ENCODE measurements around the gene PNPLA7.
A peak's percentile ranks its signal among the peaks of the same experiment; 100 is the strongest.

Gene PNPLA7

GRCh38 chr9:137434498-137435380 lies 115.5 kb downstream of the PNPLA7 start:
- no peak for DNase-seq (ENCODE audit: low spot score)

- DNase-seq (ENCODE audit: low spot score): no peak
Measured at GRCh38 chr9:137433916-137434431, 116.2 kb downstream of the PNPLA7 start.

- no peak for DNase-seq (ENCODE audit: low spot score)
Measured at GRCh38 chr9:137433349-137433915, 116.8 kb downstream of the PNPLA7 start.

DNA sequence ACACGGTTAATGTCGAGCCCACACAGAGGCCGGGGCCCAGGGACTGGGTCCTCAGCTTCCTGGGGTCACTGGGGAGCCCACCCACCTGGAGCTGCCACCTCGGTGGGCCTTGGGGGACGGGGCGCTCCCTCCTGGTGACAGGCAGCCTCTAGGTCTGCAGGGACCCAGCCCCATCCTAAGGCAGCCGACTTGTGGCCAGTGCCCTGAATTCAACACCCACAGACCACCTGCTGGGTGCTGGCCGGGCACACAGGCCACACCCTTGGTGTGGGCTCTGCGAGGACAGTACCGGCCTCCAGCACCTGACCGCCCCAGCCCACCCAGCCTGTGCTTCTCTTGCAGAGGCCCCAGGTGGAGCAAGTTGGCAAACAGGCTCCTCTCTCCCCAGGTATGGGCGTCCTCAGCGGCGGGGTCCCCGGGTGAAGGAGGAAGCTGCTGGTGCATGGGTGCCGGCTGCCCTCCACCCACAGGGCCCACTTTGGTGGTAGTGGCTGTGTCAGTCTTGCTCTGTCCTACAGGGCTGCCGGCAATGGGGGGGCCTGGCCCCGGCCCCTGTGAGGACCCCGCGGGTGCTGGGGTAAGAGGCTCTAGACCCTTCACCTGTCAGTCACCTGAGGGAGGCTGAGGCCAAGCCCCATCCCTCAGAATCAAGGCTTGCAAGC lies 117.4 kb downstream of the PNPLA7 start:
- no peak for DNase-seq (ENCODE audit: low spot score)

DNA sequence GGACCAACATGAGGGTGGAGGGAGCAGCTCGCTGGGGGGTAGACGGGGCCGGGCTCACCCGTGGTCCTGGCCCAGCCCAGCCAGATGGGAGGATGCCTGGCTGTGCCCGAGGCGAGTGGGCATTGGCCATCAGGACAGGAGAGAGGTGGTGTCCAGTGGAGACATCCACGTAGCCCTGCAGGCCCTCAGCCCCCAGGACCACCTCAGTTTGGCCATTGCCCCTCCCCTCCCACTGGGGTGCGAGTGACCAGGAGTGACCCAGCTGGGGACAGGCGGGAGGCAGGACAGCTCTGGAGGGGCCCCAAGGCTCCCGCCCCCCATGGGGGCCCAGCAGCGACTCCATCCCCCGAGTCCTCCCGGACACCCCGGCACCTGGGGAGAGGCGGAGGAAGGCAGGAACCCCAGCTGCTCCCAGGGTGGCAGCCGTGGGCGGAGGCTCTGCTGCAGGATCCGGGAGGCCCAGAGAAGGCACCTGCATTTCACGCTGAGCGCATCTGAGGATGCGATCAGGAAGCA lies 118.7 kb downstream of the PNPLA7 start:
- DNase-seq (ENCODE audit: low spot score): no peak

GRCh38 chr9:137430723-137431415 lies 119.3 kb downstream of the PNPLA7 start:
- no peak for DNase-seq (ENCODE audit: low spot score)

DNA sequence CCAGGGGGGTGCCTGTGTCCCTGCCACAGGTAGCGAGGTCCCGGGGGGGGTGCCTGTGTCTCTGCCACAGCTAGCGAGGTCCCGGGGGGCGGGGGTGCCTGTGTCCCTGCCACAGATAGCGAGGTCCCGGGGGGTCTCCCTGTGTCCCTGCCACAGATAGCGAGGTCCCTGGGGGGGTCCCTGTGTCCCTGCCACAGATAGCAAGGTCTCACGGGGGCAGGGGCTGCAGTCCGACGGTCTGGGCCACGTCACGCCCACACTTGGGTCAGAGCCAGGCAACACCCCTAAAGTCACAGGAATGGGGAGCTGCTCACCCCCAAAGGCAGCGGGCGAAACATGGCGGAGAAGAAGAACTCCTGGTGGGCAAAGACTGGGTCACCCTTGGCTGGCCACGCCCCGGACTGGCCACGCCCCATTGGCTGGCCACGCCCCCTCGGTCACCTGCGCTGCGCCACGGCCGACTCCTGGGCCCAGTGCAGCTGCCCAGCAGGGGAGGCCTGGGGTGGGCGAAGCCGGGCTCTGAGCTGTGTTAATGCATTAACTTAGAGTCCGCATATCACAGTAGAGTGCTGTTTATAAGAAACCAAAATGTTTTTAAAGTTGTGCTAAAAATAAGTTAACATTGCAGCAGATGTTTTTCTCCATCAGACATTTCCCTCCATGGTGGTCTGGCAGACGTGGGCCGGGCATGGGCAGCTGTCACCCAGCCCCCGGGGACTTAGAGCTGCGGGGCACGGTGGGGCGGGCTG lies 120.1 kb downstream of the PNPLA7 start:
- peak; percentile 77 for DNase-seq (ENCODE audit: low spot score)

- peak; percentile 51 for DNase-seq (ENCODE audit: low spot score)
Measured at GRCh38 chr9:137429546-137429890, 120.7 kb downstream of the PNPLA7 start.

GRCh38 chr9:137428841-137429545 lies 121.2 kb downstream of the PNPLA7 start:
- DNase-seq (ENCODE audit: low spot score): peak; percentile 52

DNA sequence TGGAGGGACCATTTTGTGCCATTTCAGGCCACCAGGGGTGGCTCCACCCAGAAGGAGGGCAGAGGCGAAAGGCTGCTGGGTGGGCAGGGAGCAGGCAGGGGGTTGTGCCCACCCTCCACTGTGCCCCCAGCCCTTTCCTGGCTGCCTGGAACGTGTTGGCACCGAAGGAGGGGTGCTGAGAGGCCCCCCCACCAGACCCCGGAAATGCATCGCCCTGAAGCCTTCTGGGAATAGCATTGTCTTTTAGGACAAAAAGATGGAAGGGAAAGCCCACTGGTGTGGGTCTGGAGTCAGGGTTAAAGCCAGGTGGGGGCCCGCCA lies 121.9 kb downstream of the PNPLA7 start:
- DNase-seq (ENCODE audit: low spot score): no peak

DNA sequence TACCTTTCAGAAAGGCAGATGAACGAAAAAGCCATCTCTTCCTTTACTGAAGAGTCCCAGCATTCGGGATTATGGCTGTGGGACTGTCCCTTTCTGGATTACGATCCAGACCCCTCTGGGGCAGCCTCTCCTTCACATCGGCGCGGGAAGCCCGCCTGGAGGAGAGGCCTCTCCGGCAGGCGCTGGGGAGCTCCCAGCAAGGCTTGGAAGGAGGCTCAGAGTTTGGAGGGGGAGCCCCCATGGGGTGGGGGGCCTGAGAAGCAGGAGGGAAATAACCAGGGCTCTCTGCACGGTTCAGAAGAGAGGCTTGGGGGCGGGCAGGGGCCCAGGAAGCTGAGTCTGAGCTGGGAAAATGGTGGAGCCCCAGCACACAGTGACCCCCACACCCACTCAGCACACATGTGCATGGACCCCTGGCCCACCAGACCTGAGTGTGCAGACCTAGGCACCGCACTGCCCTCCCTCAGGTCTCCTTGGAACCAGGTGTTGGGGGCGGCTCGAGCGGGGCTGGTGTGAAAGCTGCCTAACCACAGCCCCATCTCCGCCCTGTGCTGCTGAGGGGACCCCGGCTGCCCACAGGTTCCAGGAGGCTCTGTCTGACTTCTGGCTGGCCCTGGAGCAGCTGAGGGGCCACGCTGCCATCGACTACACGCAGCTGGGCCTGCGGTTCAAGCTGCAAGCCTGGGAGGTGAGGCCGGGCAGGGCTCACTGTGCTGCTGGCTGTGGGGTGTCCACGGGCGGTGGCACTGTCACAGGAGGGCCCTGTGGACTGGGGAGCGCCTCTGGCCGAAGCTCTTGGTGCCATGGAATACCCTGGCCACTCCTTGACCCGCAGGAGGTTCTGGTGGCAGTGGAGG lies 122.5 kb downstream of the PNPLA7 start:
- peak; percentile 38 for DNase-seq (ENCODE audit: low spot score)

DNA sequence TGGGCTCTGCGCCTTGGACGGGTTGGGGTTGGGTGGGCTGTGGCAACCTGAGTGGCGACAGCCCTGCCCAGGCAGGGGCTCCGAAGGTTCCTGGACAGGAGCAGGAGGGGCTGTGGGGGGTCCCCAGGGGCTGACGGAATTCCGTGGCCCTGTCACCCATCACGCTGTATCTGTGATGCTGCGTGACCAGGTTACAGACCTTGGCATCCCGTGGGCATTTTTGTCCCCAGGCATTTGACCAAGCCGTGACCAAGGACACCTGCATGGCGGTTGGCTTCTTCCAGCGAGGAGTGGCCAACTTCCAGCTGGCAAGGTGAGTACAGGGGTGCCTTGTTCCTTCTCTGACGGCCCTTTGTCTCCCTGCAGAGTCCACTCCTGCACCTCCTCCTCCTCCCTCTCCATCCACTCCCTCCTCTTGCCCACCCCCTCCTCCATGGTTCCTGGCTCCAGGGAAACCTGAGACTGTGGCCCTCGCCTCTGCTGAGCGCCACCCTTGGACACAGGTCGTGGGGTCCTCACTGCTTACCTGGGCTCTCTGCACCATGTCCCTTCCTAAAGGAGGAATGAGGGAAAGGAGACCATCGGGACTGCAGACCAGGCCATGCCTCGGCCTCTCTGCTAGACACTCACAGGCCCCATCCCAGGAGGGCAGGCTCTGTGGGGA lies 124.1 kb downstream of the PNPLA7 start:
- DNase-seq (ENCODE audit: low spot score): no peak

DNA sequence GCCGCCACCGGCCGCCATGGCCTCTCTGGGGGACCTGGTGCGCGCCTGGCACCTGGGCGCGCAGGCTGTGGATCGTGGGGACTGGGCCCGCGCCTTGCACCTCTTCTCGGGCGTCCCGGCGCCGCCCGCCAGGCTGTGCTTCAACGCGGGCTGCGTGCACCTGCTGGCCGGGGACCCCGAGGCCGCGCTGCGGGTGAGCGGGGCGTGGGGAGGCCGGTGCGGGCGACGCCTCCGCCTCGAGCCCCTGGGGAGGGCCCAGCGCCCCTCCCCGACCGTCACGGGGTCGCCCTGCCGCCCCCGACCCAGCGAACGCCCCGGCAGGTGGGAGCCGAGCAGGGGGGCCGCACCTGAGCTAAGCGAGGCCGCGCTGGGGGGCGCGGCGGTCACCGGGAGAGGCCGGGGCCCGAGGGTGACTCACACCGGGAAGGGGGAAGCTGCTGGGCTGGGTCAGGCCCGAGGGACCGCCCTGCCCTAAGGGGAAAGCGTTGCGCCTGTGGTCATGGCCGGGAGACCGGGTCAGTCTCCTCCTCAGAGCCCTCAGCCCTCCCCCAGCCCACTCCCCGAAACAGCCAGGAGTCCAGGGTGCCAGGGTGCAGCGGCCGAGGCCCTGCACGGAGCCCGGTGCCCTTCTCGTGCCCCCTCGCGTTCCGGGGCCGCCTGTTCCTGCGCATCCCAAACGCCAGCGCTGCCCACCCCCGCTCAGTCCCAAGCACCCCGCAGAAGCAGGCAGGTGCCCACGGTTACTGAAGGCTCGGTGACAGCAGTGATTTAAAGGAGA lies 126.5 kb downstream of the PNPLA7 start:
- no peak for DNase-seq (ENCODE audit: low spot score)

DNA sequence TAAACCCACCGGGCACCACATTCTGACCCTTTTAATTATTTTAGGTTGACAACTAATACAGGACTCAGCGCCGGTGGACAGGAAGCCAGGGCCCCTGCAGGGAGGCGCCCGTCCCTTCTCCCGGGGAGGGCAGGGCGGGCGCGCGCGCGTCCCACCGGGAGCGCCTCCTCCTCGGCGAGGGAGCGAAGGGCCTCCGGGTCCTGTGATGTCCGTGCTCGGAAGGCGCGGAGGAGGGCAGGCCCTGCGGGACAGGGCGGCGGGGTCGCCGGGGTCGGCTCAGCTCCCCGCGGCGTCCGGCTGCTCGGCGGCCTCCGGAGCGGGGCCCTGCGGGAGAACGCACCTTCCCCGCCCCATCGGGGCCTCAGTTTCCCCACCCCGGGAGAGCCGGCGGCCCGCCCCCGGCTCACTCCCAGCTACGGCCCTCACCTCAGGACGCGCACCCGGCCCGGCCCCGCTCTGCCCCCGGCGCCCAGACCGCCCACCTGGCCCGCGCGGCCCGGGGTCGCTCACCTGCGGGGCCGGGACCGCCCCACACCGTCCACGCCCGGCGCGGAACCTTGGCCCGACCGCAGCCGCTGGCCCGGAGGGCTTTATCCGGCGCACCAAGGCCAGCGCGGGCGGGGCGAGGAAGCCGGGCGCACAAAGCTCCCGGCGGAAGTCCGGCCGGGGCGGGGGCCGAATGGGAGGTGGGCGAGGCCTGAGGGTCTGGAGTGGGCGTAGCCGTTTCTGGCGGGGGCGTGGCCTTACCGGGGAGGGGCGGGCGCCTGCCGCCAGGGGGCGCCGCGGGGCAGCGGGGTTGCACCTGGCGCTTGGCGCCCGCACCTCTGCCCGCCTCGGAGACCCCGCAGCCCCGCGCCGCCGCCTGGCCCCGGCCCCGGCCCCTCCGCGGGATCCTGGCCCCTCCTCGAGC lies 127.3 kb downstream of the PNPLA7 start, which contains the start of the genes EXD3 and NOXA1:
TSS of gene EXD3 (minus strand) at position 559 of the 910 bp plus-strand sequence. CDS start 27,805 bp downstream, outside the sequence.
TSS of gene NOXA1 (plus strand) at position 790 of the 910 bp plus-strand sequence. CDS start 137 bp downstream, outside the sequence.
- DNase-seq (ENCODE audit: low spot score): peak; percentile 94

DNA sequence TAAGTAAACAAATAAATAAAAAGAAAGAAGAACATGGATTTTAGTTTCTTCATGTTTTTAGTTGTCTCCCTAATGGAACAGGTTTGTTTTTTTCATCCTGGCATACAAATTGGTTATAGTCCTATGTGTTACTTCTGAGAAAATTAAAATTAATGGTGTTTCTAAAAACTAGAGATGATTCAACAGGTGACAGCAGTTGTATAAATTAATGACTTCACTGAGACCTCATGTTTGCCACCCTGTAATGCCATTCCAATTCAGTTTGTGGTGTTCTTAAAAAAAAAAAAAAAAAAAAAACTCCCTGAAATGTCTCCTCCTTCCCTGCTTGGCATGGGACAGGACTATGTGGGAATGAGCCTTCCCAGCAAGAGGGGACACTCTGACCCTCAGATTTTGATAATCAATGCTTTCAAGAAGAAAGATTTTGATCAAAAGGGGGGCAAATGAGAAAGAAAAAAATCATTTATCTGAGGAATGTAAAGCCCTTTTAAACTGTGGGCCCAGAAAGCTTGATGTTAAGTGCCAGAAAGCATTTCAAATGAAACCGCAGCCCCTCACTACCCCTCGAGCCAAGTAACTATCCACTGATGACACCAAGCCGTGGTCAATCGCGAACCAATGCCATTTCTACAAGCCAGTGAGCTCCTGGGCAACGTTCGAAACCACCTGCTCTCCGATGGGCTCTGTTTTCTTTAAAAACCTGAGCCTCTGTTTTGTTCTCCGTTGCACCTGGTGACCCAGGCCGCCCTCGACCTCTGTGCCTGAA lies 128.2 kb downstream of the PNPLA7 start:
- DNase-seq (ENCODE audit: low spot score): peak; percentile 46
